ENCODE results near the gene DOCK1. TPM values are rescaled to one million over a fixed set of nuclear protein-coding genes. Genes with fewer than 3 reads are reported as not detected.

DOCK1 gene
- polyA plus RNA-seq, 1 donor, result 29.9 TPM

DNA sequence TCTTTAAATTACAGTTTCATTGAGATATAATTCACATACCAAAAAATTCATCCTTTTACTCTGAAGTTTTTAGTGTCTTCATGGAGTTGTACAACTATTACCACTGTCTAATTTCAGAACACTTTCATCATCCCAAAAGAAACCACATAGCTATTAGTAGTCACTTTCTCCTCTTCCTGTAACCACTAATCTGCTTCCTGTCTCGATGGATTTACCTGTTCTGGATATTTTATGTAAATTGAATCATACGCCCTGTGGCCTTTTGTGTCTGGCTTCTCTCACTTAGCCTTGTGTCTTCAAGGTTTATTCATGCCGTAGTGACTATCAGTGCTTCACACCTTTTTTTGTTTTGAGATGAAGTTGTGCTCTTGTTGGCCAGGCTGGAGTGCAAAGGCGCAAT lies 135.5 kb downstream of the DOCK1 start:
- DNase-seq, result no peak

GRCh38 chr10:127041552-127041951 lies 136.3 kb downstream of the DOCK1 start:
- DNase-seq, result no peak

DNA sequence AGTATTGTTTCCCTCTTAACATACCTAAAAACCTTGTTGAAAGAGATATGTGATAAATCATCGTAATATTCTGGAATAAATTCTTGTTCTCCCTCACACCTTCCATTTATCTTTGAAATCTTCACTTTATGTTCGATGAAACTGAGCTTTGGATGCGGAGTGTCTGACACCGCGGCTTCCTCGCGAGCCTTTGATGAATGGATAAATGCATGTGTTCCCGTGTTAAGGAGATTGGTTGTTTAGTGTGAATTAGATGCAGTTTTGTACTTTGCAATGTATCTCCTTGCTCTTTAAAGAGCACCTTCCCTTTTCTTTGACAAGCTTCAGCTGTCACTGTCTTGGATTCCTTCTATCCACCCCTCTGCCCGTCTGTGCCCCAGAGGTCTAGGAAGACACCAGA lies 138.1 kb downstream of the DOCK1 start:
- DNase-seq, result no peak

DNA sequence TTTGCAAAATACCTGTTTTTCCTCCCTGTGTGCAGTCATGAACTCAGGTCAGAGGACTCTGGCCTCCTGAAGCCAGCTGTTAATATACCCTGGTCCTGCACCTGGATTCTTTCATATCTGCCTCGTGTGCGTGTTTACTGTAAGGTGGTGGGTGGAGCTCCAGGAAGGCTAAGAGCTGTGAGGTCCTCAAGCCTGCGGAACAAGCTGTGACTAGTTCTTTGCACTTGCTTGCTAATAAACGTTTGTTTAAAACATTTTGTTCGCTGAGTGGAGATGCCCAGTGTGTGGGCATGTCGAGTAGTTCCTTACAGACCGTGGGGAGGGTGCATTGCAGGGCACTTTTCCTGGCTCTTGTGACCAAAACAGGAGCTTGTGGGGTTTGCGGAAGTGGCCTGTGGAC lies 139.0 kb downstream of the DOCK1 start:
- DNase-seq, result no peak

DNA sequence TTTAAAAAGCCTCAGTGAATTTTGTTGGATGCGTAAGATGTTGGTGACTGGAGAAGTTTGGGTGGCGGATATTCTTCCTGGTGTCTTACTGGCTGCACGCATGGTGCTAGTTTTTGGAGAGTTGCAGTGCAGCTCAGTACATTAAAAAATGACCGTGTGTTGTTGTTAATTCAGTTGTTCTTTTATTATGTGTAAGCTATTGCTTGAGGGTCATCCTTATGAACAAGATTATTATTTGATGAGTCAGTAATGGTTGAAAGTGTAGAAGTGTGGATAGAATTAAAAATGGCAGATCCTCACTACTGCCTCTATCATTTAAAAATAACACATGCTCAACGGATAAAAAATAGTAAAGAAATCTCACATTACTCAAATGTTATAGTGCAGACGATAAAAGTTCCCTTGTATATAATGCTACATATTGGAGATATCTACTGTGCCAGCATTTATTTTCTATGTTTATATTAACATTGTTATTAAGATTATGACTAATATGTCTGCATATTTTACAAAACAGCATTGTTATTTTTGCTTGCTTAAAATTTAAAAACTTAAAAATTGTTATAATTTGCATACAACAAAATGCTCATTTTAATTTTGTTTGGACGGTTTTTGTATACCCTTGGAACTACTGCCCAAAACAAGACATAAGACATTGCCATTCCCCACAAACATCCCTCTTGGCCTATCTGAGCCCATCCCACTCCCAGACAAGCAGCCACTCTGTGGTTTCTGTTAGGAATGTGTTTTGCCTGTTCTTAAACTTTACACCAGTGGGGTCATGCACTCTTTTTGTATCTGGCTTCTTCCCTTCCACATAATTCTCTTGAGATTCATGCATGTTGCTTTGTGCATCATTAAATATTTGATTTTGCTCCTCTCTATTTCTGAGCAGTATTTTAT lies 142.0 kb downstream of the DOCK1 start:
- no peak for DNase-seq

GRCh38 chr10:127047878-127048238 lies 142.6 kb downstream of the DOCK1 start:
- no peak for DNase-seq

DNA sequence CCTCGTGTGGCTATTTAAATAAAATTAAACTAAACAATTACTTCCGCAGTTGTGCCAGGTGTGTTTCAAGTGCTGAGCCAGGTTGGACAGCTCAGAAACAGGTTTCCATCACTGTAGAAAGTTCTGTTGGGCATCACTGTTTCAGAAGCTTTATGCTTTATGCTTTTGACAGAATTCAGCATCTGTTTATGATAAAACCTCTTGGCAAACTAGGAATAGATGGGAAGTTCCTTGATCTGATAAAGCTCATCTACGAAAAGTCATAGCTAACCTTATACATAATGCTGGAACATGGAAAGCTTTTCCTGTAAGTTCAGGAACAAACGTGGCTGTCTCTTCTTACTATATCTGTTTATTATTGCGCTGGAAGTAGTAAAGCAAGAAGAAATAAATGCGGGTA lies 143.4 kb downstream of the DOCK1 start:
- no peak for DNase-seq

- DNase-seq, result no peak
Observed at GRCh38 chr10:127052001-127052400, 146.8 kb downstream of the DOCK1 start.

DNA sequence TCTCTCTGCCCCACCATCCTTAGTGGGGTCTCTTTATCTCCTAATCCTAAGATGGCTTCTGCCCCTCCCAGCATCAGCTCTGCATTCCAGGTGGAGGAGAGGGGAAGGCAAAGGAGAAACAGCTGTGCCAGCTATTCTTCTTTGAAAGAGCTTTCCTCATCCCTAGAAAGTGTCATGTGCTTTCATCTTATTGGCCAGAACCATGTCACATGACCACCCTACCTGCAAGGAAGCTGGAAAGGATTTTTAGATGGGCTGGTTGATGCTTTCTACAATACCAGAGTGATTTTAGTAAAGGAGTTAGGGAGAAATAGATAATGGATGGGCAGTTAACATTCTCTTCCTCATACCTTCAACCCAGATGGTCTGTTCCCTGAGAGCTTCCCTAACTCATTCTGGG lies 150.0 kb downstream of the DOCK1 start:
- no peak for DNase-seq

- no peak for DNase-seq
Observed at GRCh38 chr10:127059314-127059713, 154.1 kb downstream of the DOCK1 start.

GRCh38 chr10:127063762-127064161 lies 158.5 kb downstream of the DOCK1 start:
- DNase-seq, result no peak

DNA sequence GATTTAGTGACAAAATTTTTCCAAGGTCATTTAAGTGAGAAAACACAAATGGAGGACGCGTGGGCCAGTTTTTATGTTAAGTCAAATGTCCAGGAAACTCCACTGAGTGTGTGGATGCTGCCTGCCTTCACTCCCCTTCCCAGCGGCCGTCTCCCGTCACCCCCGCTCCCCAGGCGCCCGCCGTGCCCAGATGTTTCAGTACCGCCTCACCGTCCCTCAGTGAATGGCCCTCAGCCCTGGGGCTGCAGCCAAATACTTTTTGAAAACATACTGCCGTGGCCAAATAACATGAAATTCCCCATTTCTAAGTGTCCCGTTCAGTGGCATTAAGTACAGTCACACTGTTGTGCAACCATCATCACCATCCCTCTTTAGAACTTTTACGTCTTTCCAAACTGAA lies 159.2 kb downstream of the DOCK1 start:
- DNase-seq, result no peak

DNA sequence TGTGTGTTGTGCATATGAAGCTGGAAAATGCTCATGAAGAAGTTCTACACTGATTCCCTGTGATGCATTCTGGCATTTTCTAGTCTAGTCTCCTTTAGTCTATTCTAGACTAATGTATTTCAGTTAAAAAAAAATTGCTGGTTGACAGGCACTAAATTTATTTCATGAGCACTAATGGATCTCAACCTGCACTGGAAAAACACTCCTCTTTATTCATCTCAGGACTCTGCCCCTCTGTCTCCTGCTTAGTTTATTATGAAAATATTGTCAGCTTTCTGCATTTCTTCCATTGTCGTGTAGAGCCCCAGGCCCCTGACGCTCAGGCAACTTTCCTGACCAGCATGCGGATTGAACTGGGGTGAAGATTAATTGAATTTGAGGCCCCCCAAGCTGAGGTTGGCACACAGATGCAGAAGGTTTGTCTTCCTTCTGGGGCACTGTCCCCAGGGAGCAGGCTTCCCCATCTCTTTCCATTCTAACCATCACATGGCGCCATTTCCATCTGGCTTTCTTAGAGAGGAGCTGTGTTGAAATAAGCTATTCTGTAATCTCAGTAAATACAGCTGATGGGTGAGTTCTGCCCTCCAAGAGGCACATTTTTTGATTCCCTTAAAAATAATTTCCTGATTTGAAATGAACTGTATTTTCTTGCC lies 162.4 kb downstream of the DOCK1 start:
- DNase-seq, result no peak

DNA sequence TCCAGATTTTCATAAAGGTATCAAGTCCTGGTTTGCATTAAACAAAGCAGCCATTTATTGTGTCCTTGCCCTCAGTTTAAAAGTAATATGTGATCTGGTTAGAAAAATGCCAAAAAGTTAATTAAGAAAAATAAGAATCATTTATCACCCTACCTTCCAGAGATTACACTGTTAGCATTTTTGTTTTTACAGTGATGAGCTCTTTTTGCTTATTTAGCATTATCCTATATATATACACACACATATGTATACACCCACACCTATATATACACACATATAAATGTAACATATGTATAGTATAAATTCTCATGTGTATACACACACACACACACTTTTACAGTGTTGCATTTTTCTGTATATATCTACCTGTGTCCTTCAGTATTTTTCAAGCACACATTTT lies 163.3 kb downstream of the DOCK1 start:
- no peak for DNase-seq

- DNase-seq, result no peak
Observed at GRCh38 chr10:127069436-127069835, 164.2 kb downstream of the DOCK1 start.

GRCh38 chr10:127071126-127071525 lies 165.9 kb downstream of the DOCK1 start:
- DNase-seq, result no peak

DNA sequence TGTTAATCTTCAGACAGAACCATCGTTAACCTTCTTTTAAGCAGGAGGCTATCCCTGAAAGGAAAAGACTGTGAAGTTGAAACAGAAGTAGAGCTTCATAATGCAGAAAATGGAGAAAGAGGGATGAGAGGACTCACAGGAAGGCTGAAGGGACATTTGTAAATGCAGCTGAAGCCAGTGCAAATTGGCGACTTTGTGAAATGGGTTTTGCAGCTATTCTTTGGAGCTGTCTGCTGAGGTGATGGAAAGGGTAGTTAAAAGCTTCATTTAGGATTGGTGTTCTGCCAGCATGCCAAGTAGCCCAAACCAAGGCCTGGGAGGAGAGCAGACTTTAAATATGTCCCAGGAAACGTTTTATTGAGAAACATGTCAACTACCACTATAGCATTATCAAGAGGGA lies 168.4 kb downstream of the DOCK1 start:
- DNase-seq, result no peak

GRCh38 chr10:127079392-127079791 lies 174.2 kb downstream of the DOCK1 start:
- no peak for DNase-seq

DNA sequence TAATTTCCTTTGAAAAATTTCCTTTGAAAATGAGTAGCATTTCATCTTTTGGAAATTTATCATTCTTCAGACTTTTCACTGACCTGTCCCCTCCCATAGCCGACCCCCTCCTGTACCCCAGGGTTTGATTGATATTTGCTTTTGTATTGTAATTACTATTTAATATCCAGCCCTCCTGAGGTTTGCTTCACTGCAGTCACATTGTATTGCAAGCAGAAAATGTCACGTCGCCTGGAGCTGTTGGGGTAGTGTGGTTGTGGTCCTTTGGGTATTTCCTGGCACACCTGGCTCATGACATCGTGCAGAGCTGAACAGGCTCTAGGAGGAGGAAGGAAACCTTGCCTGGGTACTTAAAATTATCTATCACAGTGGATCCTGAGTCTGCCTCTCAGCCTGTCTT lies 175.1 kb downstream of the DOCK1 start:
- no peak for DNase-seq

- no peak for DNase-seq
Observed at GRCh38 chr10:127081851-127082345, 176.7 kb downstream of the DOCK1 start.

- DNase-seq, result no peak
Observed at GRCh38 chr10:127082651-127083050, 177.4 kb downstream of the DOCK1 start.

DNA sequence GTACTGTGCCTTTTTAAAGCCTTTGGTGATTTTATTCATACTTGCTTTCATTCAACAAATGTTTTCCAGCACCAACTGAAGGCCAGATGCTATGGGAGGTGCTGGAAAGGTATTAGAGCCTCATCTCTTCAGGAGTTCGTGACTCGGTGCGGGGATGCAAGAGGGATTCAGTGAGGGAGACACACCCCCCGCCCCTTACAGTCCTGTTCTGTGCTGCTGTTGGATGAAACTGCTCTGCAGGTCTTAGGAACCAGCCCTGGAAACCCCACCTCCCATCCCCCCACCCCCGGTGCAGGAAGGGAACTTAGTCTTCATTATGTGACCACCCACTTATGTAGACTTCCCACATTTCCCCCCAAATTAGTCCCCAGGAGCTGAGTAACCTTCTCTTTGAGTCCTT lies 180.7 kb downstream of the DOCK1 start:
- DNase-seq, result no peak

DNA sequence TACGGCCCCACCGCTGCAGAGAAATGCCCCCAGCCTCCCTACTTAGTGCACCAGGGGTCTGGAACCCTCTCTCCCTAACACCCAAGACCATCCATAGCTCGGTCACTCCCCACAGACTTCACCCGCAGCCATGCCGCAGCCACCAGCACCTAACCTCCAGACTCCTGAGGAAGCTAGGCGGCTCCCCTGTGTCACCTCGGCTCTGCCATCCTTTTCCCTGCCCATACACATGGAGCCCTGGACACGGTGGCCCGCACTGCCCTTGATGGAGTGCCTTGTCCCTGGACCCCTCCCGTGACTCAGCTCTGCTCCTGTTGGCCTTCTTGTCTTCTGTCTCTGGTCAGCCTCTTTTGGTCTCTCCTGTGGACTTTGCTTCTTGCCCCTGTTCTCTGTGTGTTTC lies 183.7 kb downstream of the DOCK1 start:
- DNase-seq, result no peak

DNA sequence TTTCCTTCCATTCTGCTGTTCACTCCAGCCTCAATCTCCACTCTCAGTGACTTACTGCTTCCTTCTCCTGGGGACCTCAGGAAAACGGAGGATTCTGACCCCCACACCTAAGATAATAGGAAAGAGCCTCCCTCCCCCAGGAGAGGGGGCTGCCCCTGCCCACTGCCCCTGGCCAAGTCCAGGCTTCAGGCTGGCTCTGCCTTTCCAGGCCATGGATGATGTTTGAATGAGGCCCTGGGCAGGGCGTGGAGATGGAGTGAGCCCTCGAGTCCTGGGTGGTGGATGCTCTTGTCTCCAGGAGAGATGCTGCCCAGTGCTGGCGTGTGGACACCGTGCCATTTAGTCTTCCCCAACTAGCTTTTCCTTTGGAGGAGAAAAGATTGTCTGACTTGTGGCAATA lies 184.2 kb downstream of the DOCK1 start:
- no peak for DNase-seq

Data from hindlimb muscle (tissue), 1 donor.